GM12872 (cell line): ENCODE results near the gene AHSA1.

ENCODE experiments used
- TF ChIP-seq, protein P1 (sequence below): IDR thresholded peaks from 3 replicates; pipeline ENCODE4 v1.5.1; 2011; ENCODE audit warnings: low read depth, mild to moderate bottlenecking, low read length, moderate library complexity; ENCODE audit not compliant: insufficient read depth

The AHSA1 gene

DNA sequence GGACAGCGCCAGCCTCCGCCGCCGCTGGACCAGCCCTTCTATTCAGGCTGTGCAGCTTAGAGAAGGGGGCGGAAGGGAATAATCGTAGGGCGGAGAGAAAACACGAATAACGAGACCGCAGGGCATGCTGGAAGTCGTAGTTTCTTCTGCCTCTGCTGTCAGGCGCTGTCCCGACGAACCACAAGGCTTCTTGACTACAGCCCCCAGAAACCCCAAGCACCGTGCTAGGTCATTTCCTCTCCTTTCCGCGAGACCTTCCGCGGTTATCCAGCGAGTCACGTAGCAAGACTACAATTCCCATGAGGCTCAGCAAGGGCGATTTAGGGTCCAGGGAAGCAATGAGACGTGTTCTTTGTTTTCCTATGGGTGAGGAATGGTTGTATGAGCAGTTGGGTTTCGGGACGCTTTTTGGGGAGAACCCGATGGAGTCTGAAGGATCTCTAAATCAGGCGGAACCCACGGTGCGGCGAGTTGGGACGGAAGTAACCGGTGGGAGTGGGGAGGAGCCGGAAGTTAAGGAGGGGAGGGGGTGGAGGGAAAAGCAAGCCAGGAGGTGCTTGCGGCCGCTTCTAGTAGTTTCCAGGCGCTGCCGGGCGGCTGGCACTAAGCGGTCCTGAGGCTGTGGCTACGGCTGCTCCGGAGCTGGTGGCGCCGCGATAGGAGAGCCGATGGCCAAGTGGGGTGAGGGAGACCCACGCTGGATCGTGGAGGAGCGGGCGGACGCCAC is at the start of gene AHSA1, which contains the start of gene VIPAS39:
Gene AHSA1, plus strand, starts transcription at position 572 of the 727 bp plus-strand sequence. Its CDS starts 97 bp downstream, at position 669.
Gene VIPAS39, minus strand, starts transcription at position 80 of the 727 bp plus-strand sequence. CDS start 3,499 bp downstream, outside the sequence.
- TF ChIP-seq, protein P1, sequence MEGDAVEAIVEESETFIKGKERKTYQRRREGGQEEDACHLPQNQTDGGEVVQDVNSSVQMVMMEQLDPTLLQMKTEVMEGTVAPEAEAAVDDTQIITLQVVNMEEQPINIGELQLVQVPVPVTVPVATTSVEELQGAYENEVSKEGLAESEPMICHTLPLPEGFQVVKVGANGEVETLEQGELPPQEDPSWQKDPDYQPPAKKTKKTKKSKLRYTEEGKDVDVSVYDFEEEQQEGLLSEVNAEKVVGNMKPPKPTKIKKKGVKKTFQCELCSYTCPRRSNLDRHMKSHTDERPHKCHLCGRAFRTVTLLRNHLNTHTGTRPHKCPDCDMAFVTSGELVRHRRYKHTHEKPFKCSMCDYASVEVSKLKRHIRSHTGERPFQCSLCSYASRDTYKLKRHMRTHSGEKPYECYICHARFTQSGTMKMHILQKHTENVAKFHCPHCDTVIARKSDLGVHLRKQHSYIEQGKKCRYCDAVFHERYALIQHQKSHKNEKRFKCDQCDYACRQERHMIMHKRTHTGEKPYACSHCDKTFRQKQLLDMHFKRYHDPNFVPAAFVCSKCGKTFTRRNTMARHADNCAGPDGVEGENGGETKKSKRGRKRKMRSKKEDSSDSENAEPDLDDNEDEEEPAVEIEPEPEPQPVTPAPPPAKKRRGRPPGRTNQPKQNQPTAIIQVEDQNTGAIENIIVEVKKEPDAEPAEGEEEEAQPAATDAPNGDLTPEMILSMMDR = no peak

DNA sequence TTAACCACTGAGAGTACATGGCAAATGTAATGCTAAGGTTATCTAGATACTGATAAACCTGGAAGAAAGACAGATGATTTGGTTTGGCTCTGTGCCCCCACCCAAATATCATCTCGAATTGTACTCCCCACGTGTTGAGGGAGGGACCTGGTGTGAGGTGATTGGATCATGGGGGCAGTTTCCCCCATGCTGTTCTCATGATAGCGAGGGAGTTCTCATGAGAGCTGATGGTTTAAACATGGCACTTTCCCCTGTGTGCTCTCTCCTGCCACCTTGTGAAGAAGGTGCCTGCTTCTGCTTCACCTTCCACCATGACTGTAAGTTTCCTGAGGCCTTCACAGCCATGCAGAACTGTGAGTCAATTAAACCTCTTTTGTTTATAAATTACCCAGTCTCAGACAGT is 48.8 kb upstream of the AHSA1 start:
- TF ChIP-seq, protein P1 = peak; percentile 42; the same call in 2 of the 3 replicates

DNA sequence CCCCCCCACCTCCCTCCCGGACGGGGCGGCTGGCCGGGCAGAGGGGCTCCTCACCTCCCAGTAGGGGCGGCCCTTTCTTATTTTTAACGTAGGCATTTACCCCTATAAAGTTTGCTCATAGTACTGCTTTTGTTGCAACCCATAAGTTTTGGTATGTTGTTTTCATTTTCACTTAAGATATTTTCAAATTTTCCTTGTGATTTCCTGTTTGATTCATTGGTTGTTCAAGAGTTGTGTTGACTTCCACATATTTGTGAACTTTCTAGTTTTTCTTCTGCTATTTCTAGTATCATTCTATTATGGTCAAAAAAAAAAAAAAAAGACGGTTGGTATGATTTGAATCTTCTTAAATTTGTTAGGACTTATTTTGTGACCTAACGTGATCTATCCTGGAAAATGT is 41.1 kb upstream of the AHSA1 start:
- TF ChIP-seq, protein P1 = no peak

DNA sequence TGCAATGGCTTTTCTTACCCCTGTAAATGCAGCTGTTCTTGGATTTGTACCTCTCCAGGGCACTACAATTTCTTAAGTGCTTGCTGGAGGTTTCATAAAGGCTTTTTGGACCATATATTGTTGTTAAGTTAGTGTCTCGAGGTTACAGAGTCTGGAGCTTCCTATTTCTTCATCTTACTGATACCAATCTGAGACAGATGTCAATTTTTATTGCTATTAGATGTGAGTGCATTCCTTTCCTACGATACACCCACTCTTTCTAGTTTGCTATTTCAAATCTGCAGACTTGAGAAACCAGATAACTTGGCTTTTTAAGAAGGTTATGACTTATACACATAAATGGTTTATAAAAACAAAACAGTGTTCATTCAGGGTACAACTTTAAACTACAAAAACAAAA is 36.7 kb upstream of the AHSA1 start:
- TF ChIP-seq, protein P1 = no peak

DNA sequence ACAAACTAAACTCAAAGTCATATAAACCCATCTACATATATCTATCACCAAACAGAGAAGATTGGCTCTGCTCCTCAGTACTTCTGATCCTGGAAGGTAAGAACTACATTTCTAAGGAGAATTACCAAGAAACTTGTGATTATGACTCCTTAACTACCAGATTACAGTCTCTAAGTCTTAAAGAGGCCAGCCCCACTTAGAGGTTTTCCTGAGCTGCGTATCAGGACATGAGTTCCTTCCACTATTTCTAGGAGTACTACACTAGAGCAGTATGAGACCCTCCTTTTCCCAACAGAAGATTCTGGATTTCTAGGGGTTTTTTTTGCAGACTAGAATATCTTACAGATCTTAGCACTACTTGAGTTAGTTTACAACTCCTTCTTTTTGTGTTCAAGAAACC is 34.5 kb upstream of the AHSA1 start, which contains the start of gene NOXRED1:
Gene NOXRED1, minus strand, starts transcription at position 101 of the 400 bp plus-strand sequence. CDS start 634 bp downstream, outside the sequence.
- TF ChIP-seq, protein P1 = no peak

DNA sequence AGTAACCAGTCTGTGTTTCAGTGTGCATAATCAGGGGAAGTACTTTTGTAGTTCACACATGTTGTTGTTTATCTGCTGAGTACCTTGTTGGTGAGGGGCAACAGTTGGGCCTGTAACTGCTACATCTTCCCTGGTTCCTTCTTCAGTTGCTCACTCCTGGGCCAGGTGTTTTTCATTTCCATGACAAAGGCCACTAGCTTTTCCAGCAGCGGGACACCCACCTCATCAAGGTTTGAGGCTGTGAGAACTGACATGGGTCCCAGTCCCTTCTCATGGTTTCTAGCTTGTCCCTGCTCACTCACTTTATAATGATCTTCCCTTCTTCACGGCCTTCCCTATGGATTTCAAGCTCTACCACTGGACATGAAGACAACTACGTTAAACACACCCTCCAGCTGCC is 33.0 kb upstream of the AHSA1 start:
- TF ChIP-seq, protein P1 = no peak

DNA sequence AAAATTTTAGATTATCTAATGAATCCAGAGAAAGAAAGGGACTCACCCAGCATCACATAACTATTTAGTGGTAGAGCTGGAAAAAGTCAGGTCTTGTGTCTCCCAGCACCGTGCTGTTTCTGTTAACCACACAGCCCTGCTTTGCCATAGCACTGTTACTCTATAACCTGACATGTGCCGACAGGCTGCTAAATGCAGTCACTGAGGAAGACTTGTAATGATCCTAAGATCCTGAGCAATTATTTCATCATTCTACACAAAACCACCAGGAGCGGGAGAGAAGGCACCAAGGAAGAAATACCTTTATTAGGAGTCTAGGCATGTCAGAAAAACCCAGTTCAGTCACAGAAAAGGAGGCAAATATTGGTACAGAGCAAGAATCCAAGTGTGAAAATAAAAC is 31.5 kb upstream of the AHSA1 start:
- TF ChIP-seq, protein P1 = no peak
